NT2/D1 (cell line): Measurements from ENCODE around the gene ADAMTS4.

Experiments used
- SUZ12 ChIP-seq: IDR thresholded peaks from 2 replicates; pipeline ENCODE4 v1.6.1; 2011; ENCODE audit not compliant: insufficient read length, insufficient read depth; ENCODE audit errors: extremely low read depth
- YY1 ChIP-seq: IDR thresholded peaks from 2 replicates; pipeline ENCODE4 v1.6.1; 2011; ENCODE audit not compliant: insufficient read length, insufficient read depth
- ZNF274 ChIP-seq: IDR thresholded peaks from 2 replicates; pipeline ENCODE4 v1.6.1; 2011; ENCODE audit warnings: mild to moderate bottlenecking, low read depth, low read length

GRCh38 chr1:161145832-161146231 lies 53.0 kb downstream of the ADAMTS4 start:
- TF ChIP-seq YY1 (no peak), ZNF274 (no peak), SUZ12 (no peak)
